ENCODE measurements around the gene TWNK. TPM values are rescaled to one million over a fixed set of nuclear protein-coding genes. Genes with fewer than 3 reads are reported as not detected.

TWNK gene
- total RNA-seq, 1 donor from 2014 or later, result 41.1 TPM

- DNase-seq (ENCODE audit: low spot score), result no peak
- intact Hi-C loops (cut with micrococcal nuclease), result no loop called here
- H3K27ac Mint-ChIP-seq, result peak overlapping the region; percentile 8
- peaks cover 23% of the 10 kb centered on the region for H3K4me1 Mint-ChIP-seq (ENCODE audit: low read depth)
- peak overlapping the region; percentile 76 for H3K4me3 Mint-ChIP-seq
- peaks cover 6% of the 10 kb centered on the region for H3K36me3 Mint-ChIP-seq (ENCODE audit: low read depth)
- H3K9me3 Mint-ChIP-seq, result no peaks in the 10 kb centered on the region
- peaks cover 4% of the 10 kb centered on the region for H3K27me3 Mint-ChIP-seq (ENCODE audit: insufficient read depth)
Measured at GRCh38 chr10:101000915-101001658, 13.7 kb downstream of the TWNK start.

- H3K4me3 Mint-ChIP-seq, result no peak overlapping the region
- H3K27me3 Mint-ChIP-seq (ENCODE audit: insufficient read depth), result peaks cover 4% of the 10 kb centered on the region
- H3K36me3 Mint-ChIP-seq (ENCODE audit: low read depth), result peaks cover 7% of the 10 kb centered on the region
- no peaks in the 10 kb centered on the region for H3K9me3 Mint-ChIP-seq
- intact Hi-C loops (cut with micrococcal nuclease), result no loop called here
- peaks cover 18% of the 10 kb centered on the region for H3K4me1 Mint-ChIP-seq (ENCODE audit: low read depth)
- no peak overlapping the region for H3K27ac Mint-ChIP-seq
- no peak for DNase-seq (ENCODE audit: low spot score)
Measured at GRCh38 chr10:101001659-101002035, 14.3 kb downstream of the TWNK start.

GRCh38 chr10:101002456-101002855 is 15.1 kb downstream of the TWNK start:
- Mint-ChIP-seq H3K9me3 (no peaks in the 10 kb centered on the region), H3K27me3 (ENCODE audit: insufficient read depth) (peaks cover 4% of the 10 kb centered on the region), H3K36me3 (ENCODE audit: low read depth) (peaks cover 7% of the 10 kb centered on the region), H3K27ac (no peak overlapping the region), H3K4me3 (no peak overlapping the region), H3K4me1 (ENCODE audit: low read depth) (peaks cover 17% of the 10 kb centered on the region)
- intact Hi-C loops (cut with micrococcal nuclease), result no loop called here
- no peak for DNase-seq (ENCODE audit: low spot score)

- H3K9me3 Mint-ChIP-seq, result no peaks in the 10 kb centered on the region
- no peak overlapping the region for H3K4me3 Mint-ChIP-seq
- H3K27me3 Mint-ChIP-seq (ENCODE audit: insufficient read depth), result peaks cover 2% of the 10 kb centered on the region
- H3K36me3 Mint-ChIP-seq (ENCODE audit: low read depth), result peaks cover 5% of the 10 kb centered on the region
- peaks cover 8% of the 10 kb centered on the region for H3K4me1 Mint-ChIP-seq (ENCODE audit: low read depth)
- intact Hi-C loops (cut with micrococcal nuclease), result no loop called here
- DNase-seq (ENCODE audit: low spot score), result no peak
- no peak overlapping the region for H3K27ac Mint-ChIP-seq
Measured at GRCh38 chr10:101003639-101004206, 16.4 kb downstream of the TWNK start.

- intact Hi-C loops (cut with micrococcal nuclease), result no loop called here
- H3K36me3 Mint-ChIP-seq (ENCODE audit: low read depth), result peaks cover 5% of the 10 kb centered on the region
- DNase-seq (ENCODE audit: low spot score), result no peak
- H3K9me3 Mint-ChIP-seq, result no peaks in the 10 kb centered on the region
- no peak overlapping the region for H3K4me3 Mint-ChIP-seq
- H3K27ac Mint-ChIP-seq, result no peak overlapping the region
- H3K27me3 Mint-ChIP-seq (ENCODE audit: insufficient read depth), result peaks cover 2% of the 10 kb centered on the region
- peaks cover 6% of the 10 kb centered on the region for H3K4me1 Mint-ChIP-seq (ENCODE audit: low read depth)
Measured at GRCh38 chr10:101005361-101005760, 18.0 kb downstream of the TWNK start.

- H3K36me3 Mint-ChIP-seq (ENCODE audit: low read depth), result peaks cover 4% of the 10 kb centered on the region
- peaks cover 3% of the 10 kb centered on the region for H3K4me1 Mint-ChIP-seq (ENCODE audit: low read depth)
- H3K27ac Mint-ChIP-seq, result no peak overlapping the region
- no peak overlapping the region for H3K4me3 Mint-ChIP-seq
- peaks cover 2% of the 10 kb centered on the region for H3K27me3 Mint-ChIP-seq (ENCODE audit: insufficient read depth)
- intact Hi-C loops (cut with micrococcal nuclease), result no loop called here
- H3K9me3 Mint-ChIP-seq, result no peaks in the 10 kb centered on the region
- no peak for DNase-seq (ENCODE audit: low spot score)
Measured at GRCh38 chr10:101005869-101006567, 18.7 kb downstream of the TWNK start.

GRCh38 chr10:101006593-101007098 is 19.3 kb downstream of the TWNK start:
- H3K4me1 Mint-ChIP-seq (ENCODE audit: low read depth), result no peaks in the 10 kb centered on the region
- H3K27me3 Mint-ChIP-seq (ENCODE audit: insufficient read depth), result no peaks in the 10 kb centered on the region
- H3K36me3 Mint-ChIP-seq (ENCODE audit: low read depth), result peaks cover 2% of the 10 kb centered on the region
- H3K27ac Mint-ChIP-seq, result no peak overlapping the region
- H3K4me3 Mint-ChIP-seq, result no peak overlapping the region
- DNase-seq (ENCODE audit: low spot score), result no peak
- no peaks in the 10 kb centered on the region for H3K9me3 Mint-ChIP-seq
- intact Hi-C loops (cut with micrococcal nuclease), result no loop called here

GRCh38 chr10:101007099-101007711 is 19.9 kb downstream of the TWNK start:
- H3K9me3 Mint-ChIP-seq, result no peaks in the 10 kb centered on the region
- H3K27ac Mint-ChIP-seq, result no peak overlapping the region
- DNase-seq (ENCODE audit: low spot score), result no peak
- H3K4me1 Mint-ChIP-seq (ENCODE audit: low read depth), result no peaks in the 10 kb centered on the region
- H3K27me3 Mint-ChIP-seq (ENCODE audit: insufficient read depth), result no peaks in the 10 kb centered on the region
- H3K36me3 Mint-ChIP-seq (ENCODE audit: low read depth), result peaks cover 2% of the 10 kb centered on the region
- intact Hi-C loops (cut with micrococcal nuclease), result no loop called here
- no peak overlapping the region for H3K4me3 Mint-ChIP-seq

GRCh38 chr10:101007915-101008822 is 20.8 kb downstream of the TWNK start:
- peaks cover 2% of the 10 kb centered on the region for H3K27me3 Mint-ChIP-seq (ENCODE audit: insufficient read depth)
- intact Hi-C loops (cut with micrococcal nuclease), result no loop called here
- no peak for DNase-seq (ENCODE audit: low spot score)
- H3K27ac Mint-ChIP-seq, result no peak overlapping the region
- H3K4me3 Mint-ChIP-seq, result no peak overlapping the region
- no peaks in the 10 kb centered on the region for H3K9me3 Mint-ChIP-seq
- peaks cover 2% of the 10 kb centered on the region for H3K36me3 Mint-ChIP-seq (ENCODE audit: low read depth)
- H3K4me1 Mint-ChIP-seq (ENCODE audit: low read depth), result peaks cover 6% of the 10 kb centered on the region

GRCh38 chr10:101008823-101009423 is 21.6 kb downstream of the TWNK start:
- intact Hi-C loops (cut with micrococcal nuclease), result no loop called here
- H3K4me1 Mint-ChIP-seq (ENCODE audit: low read depth), result peaks cover 10% of the 10 kb centered on the region
- peaks cover 2% of the 10 kb centered on the region for H3K36me3 Mint-ChIP-seq (ENCODE audit: low read depth)
- no peak for DNase-seq (ENCODE audit: low spot score)
- H3K9me3 Mint-ChIP-seq, result no peaks in the 10 kb centered on the region
- H3K27ac Mint-ChIP-seq, result no peak overlapping the region
- peaks cover 6% of the 10 kb centered on the region for H3K27me3 Mint-ChIP-seq (ENCODE audit: insufficient read depth)
- no peak overlapping the region for H3K4me3 Mint-ChIP-seq

GRCh38 chr10:101010329-101010728 is 23.0 kb downstream of the TWNK start:
- no peak overlapping the region for H3K4me3 Mint-ChIP-seq
- peaks cover 11% of the 10 kb centered on the region for H3K27me3 Mint-ChIP-seq (ENCODE audit: insufficient read depth)
- intact Hi-C loops (cut with micrococcal nuclease), result loop anchor here (5.0 kb wide), 1 partner anchor 448 kb away; no protein-coding TSS in a partner anchor
- no peaks in the 10 kb centered on the region for H3K9me3 Mint-ChIP-seq
- H3K36me3 Mint-ChIP-seq (ENCODE audit: low read depth), result peaks cover 2% of the 10 kb centered on the region
- no peak for DNase-seq (ENCODE audit: low spot score)
- peaks cover 24% of the 10 kb centered on the region for H3K4me1 Mint-ChIP-seq (ENCODE audit: low read depth)
- H3K27ac Mint-ChIP-seq, result no peak overlapping the region
